Sigmoid colon (tissue), 3 donors: Measurements from ENCODE around the gene TAS1R2.

ENCODE experiments used
- CTCF ChIP-seq, 4 experiments: fragments of 450-650 bp in 3 of 4; fragments of 200-600 bp in 1 of 4; IDR thresholded peaks; one replicate each; pipeline ENCODE4 v1.5.1; 2016 to 2019; ENCODE audit warnings: antibody characterized with exemption in 4 of 4, mild to moderate bottlenecking in 3 of 4, moderate library complexity in 2 of 4
- POLR2A ChIP-seq, 2 donors: fragments of 450-650 bp; IDR thresholded peaks; one replicate each; pipeline ENCODE4 v1.6.1; 2016; ENCODE audit warnings: antibody characterized with exemption in 2 of 2, mild to moderate bottlenecking in 2 of 2, moderate library complexity in 2 of 2

DNA sequence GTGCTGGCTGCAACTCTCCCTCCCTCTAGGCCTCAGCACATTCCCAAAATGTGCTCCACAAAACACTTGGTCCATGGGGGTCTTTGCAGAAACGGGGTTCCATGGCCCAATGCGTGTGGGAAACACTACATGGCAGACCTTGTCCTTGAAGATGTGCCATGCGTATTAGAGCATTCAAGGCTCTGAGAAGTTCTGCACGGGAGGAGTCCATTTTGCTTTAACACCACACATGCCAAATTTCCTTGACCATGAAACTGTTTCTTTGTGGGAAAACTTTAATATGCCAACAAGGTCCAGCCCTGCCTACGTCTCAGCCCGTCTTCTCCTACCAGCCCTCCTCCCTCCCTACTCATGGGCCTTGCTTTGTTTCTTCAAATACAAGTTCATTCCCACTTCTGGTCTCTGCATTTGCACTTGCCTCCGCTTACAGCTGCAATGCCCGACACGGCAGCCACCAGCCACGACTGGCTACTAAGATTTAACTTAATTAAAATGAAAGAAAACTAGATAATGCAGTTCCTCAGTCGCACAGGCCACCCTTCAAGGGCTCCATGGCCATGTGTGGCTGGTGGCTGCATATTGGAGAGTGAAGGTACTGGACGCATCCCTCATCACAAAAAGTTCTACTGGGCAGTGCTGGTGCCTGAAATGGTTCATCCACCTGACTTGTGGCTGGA, 19.2 kb upstream of the TAS1R2 start:
- TF ChIP-seq CTCF (IDR thresholded peaks at IDR 0.05) (no peak), POLR2A (IDR thresholded peaks at IDR 0.05) (no peak)
